ENCODE results near the gene RNF8.
"Not testable (repeated sequence)": the region's sequence is repeated elsewhere in the genome, so short reads cannot be mapped to it uniquely, and the experiment has no call there.

The RNF8 gene

DNA sequence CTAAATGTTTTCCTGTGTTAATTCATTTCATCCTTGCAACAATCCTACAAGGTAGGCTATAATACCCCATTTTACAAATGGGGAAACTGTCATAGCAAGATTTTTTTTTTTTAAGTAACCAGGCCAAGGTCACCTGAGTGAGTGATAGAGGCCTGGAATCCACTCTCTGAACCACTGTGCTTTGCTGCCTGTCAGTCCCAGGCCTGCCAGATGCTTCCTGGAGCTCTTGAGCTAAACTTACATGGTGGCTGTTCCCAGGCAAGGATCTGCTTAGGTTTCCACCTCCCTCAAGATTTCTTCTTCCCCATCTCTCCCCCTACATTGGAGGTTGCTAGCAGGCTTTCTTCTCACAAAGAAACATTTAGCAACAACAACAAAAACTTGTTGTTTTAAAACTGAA, 32.7 kb upstream of the RNF8 start:
- no peaks in the 10 kb centered on the region for H3K4me1 ChIP-seq (ENCODE audit: control insufficient read depth, insufficient read depth, low read length)
- H3K27ac ChIP-seq (ENCODE audit: insufficient read depth, low read depth, low read length, poor library complexity, severe bottlenecking), result no peak overlapping the region
- H3K36me3 ChIP-seq (ENCODE audit: control insufficient read depth, insufficient read depth, low read length), result peaks cover 14% of the 10 kb centered on the region
- H3K4me3 ChIP-seq (ENCODE audit: insufficient read depth, low read depth, low read length), result no peak overlapping the region
- H3K27me3 ChIP-seq (ENCODE audit: control insufficient read depth, insufficient read depth, low read length, poor library complexity, severe bottlenecking), result no peaks in the 10 kb centered on the region
- H3K9me3 ChIP-seq (ENCODE audit: control insufficient read depth, low read length), result no peaks in the 10 kb centered on the region

GRCh38 chr6:37321516-37322415, 32.0 kb upstream of the RNF8 start:
- no peak overlapping the region for H3K27ac ChIP-seq (ENCODE audit: insufficient read depth, low read depth, low read length, poor library complexity, severe bottlenecking)
- no peaks in the 10 kb centered on the region for H3K9me3 ChIP-seq (ENCODE audit: control insufficient read depth, low read length)
- H3K4me1 ChIP-seq (ENCODE audit: control insufficient read depth, insufficient read depth, low read length), result no peaks in the 10 kb centered on the region
- H3K36me3 ChIP-seq (ENCODE audit: control insufficient read depth, insufficient read depth, low read length), result peaks cover 8% of the 10 kb centered on the region
- H3K27me3 ChIP-seq (ENCODE audit: control insufficient read depth, insufficient read depth, low read length, poor library complexity, severe bottlenecking), result no peaks in the 10 kb centered on the region
- no peak overlapping the region for H3K4me3 ChIP-seq (ENCODE audit: insufficient read depth, low read depth, low read length)
- WGBS, 2 experiments, result 92 to 94% methylated on average over 6 to 8 of the region's 8 CpGs

GRCh38 chr6:37323580-37323979, 30.2 kb upstream of the RNF8 start:
- no peak overlapping the region for H3K27ac ChIP-seq (ENCODE audit: insufficient read depth, low read depth, low read length, poor library complexity, severe bottlenecking)
- no peak overlapping the region for H3K4me3 ChIP-seq (ENCODE audit: insufficient read depth, low read depth, low read length)
- 62 to 66% methylated on average over 3 of the region's 3 CpGs for WGBS, 2 experiments
- no peaks in the 10 kb centered on the region for H3K36me3 ChIP-seq (ENCODE audit: control insufficient read depth, insufficient read depth, low read length)
- H3K4me1 ChIP-seq (ENCODE audit: control insufficient read depth, insufficient read depth, low read length), result no peaks in the 10 kb centered on the region
- no peaks in the 10 kb centered on the region for H3K9me3 ChIP-seq (ENCODE audit: control insufficient read depth, low read length)
- H3K27me3 ChIP-seq (ENCODE audit: control insufficient read depth, insufficient read depth, low read length, poor library complexity, severe bottlenecking), result no peaks in the 10 kb centered on the region

DNA sequence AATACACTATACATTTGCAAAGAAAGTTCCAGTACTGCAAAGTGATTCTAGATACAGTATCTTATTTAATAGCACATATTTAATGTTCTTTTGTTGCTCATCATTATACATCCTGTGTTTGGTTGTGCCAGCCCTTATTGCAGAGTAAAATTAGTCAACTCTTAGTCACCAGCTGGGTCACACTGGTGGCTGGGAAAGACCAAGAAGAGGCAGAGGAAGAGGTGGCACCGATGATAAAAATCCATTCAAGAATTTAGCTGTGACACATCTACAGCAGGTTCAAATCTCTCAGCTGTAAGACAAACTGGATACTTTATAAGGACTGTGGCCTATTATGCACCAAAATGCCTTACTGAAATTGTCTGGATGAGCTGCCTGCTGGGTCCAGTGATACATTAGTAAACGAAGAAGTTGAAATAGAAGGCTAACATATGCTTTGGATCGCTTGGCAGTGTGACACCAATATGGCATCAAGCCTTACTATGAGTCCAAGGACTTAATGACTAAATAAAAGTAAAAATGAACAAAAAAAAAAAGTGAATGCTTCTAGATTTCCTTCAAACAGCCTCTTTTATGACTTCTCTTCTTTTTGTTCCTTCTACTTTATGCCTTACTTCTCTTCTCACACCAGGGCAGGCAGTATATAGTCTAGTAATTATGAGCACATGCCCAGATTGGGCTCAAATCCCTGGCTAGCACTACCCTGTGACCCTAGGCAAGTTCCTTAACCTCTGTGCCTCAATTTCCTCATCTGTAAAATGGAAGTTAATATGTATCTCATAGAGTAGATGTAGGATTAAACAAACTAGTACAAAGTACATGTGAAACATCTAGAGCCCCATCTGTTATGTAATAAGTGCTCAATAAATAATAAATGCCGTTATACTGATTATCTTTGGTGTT, 29.4 kb upstream of the RNF8 start:
- Histone ChIP-seq H3K27me3 (ENCODE audit: control insufficient read depth, insufficient read depth, low read length, poor library complexity, severe bottlenecking) (no peaks in the 10 kb centered on the region), H3K27ac (ENCODE audit: insufficient read depth, low read depth, low read length, poor library complexity, severe bottlenecking) (no peak overlapping the region), H3K4me3 (ENCODE audit: insufficient read depth, low read depth, low read length) (no peak overlapping the region), H3K9me3 (ENCODE audit: control insufficient read depth, low read length) (no peaks in the 10 kb centered on the region), H3K36me3 (ENCODE audit: control insufficient read depth, insufficient read depth, low read length) (no peaks in the 10 kb centered on the region), H3K4me1 (ENCODE audit: control insufficient read depth, insufficient read depth, low read length) (no peaks in the 10 kb centered on the region)
- WGBS, 2 experiments, result 70 to 72% methylated on average over 4 of the region's 4 CpGs

- H3K27ac ChIP-seq (ENCODE audit: insufficient read depth, low read depth, low read length, poor library complexity, severe bottlenecking); H3K4me1 ChIP-seq (ENCODE audit: control insufficient read depth, insufficient read depth, low read length); H3K27me3 ChIP-seq (ENCODE audit: control insufficient read depth, insufficient read depth, low read length, poor library complexity, severe bottlenecking); H3K9me3 ChIP-seq (ENCODE audit: control insufficient read depth, low read length); H3K36me3 ChIP-seq (ENCODE audit: control insufficient read depth, insufficient read depth, low read length); H3K4me3 ChIP-seq (ENCODE audit: insufficient read depth, low read depth, low read length): not testable (repeated sequence)
- WGBS, 2 experiments, result 91 to 93% methylated on average over 9 of the region's 10 CpGs
These were observed 23.4 kb upstream of the RNF8 start for GRCh38 chr6:37330345-37330744.

GRCh38 chr6:37331047-37331446, 22.7 kb upstream of the RNF8 start:
- Histone ChIP-seq H3K4me1 (ENCODE audit: control insufficient read depth, insufficient read depth, low read length) (no peaks in the 10 kb centered on the region), H3K36me3 (ENCODE audit: control insufficient read depth, insufficient read depth, low read length) (peaks cover 5% of the 10 kb centered on the region), H3K9me3 (ENCODE audit: control insufficient read depth, low read length) (no peaks in the 10 kb centered on the region), H3K4me3 (ENCODE audit: insufficient read depth, low read depth, low read length) (no peak overlapping the region), H3K27me3 (ENCODE audit: control insufficient read depth, insufficient read depth, low read length, poor library complexity, severe bottlenecking) (no peaks in the 10 kb centered on the region), H3K27ac (ENCODE audit: insufficient read depth, low read depth, low read length, poor library complexity, severe bottlenecking) (no peak overlapping the region)
- 92 to 98% methylated on average over 13 of the region's 13 CpGs for WGBS, 2 experiments

DNA sequence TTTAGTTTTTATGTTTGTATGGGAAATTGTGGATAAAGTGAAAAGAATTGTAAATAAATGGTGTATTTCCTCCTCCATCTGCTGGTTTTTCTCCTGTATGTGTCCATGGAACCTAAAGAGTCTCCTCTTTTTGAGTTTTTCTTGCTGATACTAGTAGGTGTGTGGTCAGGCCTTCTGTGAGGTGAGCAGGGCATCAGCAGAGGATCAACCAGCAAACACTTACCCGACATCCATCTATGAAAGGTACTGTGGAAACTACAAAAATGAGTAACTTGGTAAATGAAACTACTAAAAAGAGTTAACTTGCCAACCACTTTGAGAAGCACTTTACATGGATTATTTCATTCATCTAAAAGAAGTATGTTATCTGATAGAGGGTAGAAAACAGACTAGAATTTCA, 20.9 kb upstream of the RNF8 start:
- Histone ChIP-seq H3K9me3 (ENCODE audit: control insufficient read depth, low read length) (no peaks in the 10 kb centered on the region), H3K4me3 (ENCODE audit: insufficient read depth, low read depth, low read length) (no peak overlapping the region), H3K36me3 (ENCODE audit: control insufficient read depth, insufficient read depth, low read length) (peaks cover 5% of the 10 kb centered on the region), H3K27ac (ENCODE audit: insufficient read depth, low read depth, low read length, poor library complexity, severe bottlenecking) (no peak overlapping the region), H3K27me3 (ENCODE audit: control insufficient read depth, insufficient read depth, low read length, poor library complexity, severe bottlenecking) (no peaks in the 10 kb centered on the region), H3K4me1 (ENCODE audit: control insufficient read depth, insufficient read depth, low read length) (no peaks in the 10 kb centered on the region)
- 78% methylated on average over 1 of the region's 1 CpG; no CpG with 5 or more reads in 1 of the 2 experiments for WGBS, 2 experiments

DNA sequence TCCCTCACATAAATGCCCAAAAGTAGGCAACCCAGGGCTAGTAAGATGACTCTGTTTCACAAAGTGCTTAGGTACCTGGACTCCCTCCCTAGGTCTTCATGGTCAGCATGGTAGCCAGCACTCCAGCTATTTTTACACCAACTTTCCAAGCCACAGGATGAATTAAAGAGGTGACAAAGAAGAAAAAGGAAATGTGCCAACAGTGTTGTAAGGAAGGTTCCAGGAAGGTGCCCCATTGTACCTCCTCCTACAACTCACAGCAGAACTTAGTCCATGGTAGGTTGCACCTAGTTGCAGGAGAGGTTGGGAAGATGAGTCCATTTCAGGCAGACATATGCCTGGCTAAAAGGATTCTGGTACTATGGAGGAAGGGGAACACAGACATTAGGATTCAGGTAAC, 19.7 kb upstream of the RNF8 start:
- Histone ChIP-seq H3K4me3 (ENCODE audit: insufficient read depth, low read depth, low read length) (no peak overlapping the region), H3K36me3 (ENCODE audit: control insufficient read depth, insufficient read depth, low read length) (peaks cover 5% of the 10 kb centered on the region), H3K27ac (ENCODE audit: insufficient read depth, low read depth, low read length, poor library complexity, severe bottlenecking) (no peak overlapping the region)

DNA sequence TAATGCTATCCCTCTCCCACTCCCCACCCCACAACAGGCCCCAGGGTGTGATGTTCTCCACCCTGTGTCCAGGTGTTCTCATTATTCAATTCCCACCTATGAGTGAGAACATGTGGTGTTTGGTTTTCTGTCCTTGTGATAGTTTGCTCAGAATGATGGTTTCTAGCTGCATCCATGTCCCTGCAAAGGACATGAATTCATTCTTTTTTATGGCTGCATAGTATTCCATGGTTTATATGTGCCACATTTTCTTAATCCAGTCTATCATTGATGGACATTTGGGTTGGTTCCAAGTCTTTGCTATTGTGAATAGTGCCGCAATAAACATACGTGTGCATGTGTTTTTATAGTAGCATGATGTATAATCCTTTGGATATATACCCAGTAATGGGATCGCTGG, 15.5 kb upstream of the RNF8 start:
- H3K4me1 ChIP-seq (ENCODE audit: control insufficient read depth, insufficient read depth, low read length); H3K4me3 ChIP-seq (ENCODE audit: insufficient read depth, low read depth, low read length); H3K9me3 ChIP-seq (ENCODE audit: control insufficient read depth, low read length); H3K27ac ChIP-seq (ENCODE audit: insufficient read depth, low read depth, low read length, poor library complexity, severe bottlenecking); H3K36me3 ChIP-seq (ENCODE audit: control insufficient read depth, insufficient read depth, low read length); H3K27me3 ChIP-seq (ENCODE audit: control insufficient read depth, insufficient read depth, low read length, poor library complexity, severe bottlenecking): not testable (repeated sequence)
- WGBS, 2 experiments, result 91 to 95% methylated on average over 3 of the region's 3 CpGs

More for the DNA sequence above, 19.7 kb upstream of the RNF8 start:
- Histone ChIP-seq H3K9me3 (ENCODE audit: control insufficient read depth, low read length) (no peaks in the 10 kb centered on the region), H3K4me1 (ENCODE audit: control insufficient read depth, insufficient read depth, low read length) (no peaks in the 10 kb centered on the region), H3K27me3 (ENCODE audit: control insufficient read depth, insufficient read depth, low read length, poor library complexity, severe bottlenecking) (no peaks in the 10 kb centered on the region)

DNA sequence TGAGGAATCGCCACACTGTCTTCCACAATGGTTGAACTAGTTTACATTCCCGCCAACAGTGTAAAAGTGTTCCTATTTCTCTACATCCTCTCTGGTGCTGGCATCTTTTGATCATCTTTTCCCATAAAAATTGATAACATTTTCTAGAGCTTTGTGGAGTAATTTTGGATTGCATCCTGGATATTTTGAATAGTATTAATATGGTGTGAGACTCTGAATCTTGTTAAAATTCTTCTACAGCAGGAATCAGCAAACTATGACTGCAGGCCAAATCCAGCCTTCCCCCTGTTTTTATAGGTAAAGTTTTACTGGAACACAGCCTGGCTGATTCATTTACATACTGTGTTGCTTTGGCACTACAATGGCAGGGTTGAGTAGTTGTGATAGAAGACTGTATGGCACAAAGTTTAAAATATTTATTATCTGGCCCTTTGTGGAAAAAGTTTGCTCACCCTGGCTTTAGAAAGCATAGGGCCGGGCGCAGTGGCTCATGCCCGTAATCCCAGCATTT, 15.0 kb upstream of the RNF8 start:
- WGBS, 2 experiments, result 94 to 97% methylated on average over 5 of the region's 5 CpGs
- no peak overlapping the region for H3K27ac ChIP-seq (ENCODE audit: insufficient read depth, low read depth, low read length, poor library complexity, severe bottlenecking)
- no peaks in the 10 kb centered on the region for H3K36me3 ChIP-seq (ENCODE audit: control insufficient read depth, insufficient read depth, low read length)
- H3K4me3 ChIP-seq (ENCODE audit: insufficient read depth, low read depth, low read length), result no peak overlapping the region
- H3K4me1 ChIP-seq (ENCODE audit: control insufficient read depth, insufficient read depth, low read length), result no peaks in the 10 kb centered on the region
- no peaks in the 10 kb centered on the region for H3K27me3 ChIP-seq (ENCODE audit: control insufficient read depth, insufficient read depth, low read length, poor library complexity, severe bottlenecking)
- no peaks in the 10 kb centered on the region for H3K9me3 ChIP-seq (ENCODE audit: control insufficient read depth, low read length)
